Stimulated activated CD4-positive, alpha-beta T cell treated with anti-CD3 and anti-CD28 coated beads, TNF-alpha, amount 100 ng/mL, for 48 hours (primary cell): ENCODE results near the gene NLGN2.
"Not testable (repeated sequence)": the region's sequence is repeated elsewhere in the genome, so short reads cannot be mapped to it uniquely, and the experiment has no call there.

Experiments used
- DNase-seq, 3 donors: peaks; one replicate each; pipeline ENCODE4 v3.0.0-alpha.2; 2020; ENCODE audit warnings: low read depth in 3 of 3

Gene NLGN2

GRCh38 chr17:7407485-7408251, at the start of gene NLGN2:
TSS of gene NLGN2 (plus strand) at chr17:7407845. CDS start at chr17:7408256, 411 bp downstream.
- no peak for DNase-seq

GRCh38 chr17:7361906-7362305, 45.7 kb upstream of the NLGN2 start:
- no peak for DNase-seq

- DNase-seq: no peak
These were observed 44.3 kb upstream of the NLGN2 start for GRCh38 chr17:7363311-7363710.

GRCh38 chr17:7365963-7366362, 41.7 kb upstream of the NLGN2 start:
- not testable (repeated sequence) for DNase-seq

GRCh38 chr17:7367083-7367482, 40.6 kb upstream of the NLGN2 start:
- no peak for DNase-seq

GRCh38 chr17:7367918-7368598, 39.6 kb upstream of the NLGN2 start:
- no peak for DNase-seq

- DNase-seq: not testable (repeated sequence)
These were observed 39.0 kb upstream of the NLGN2 start for GRCh38 chr17:7368599-7368994.

GRCh38 chr17:7369825-7370224, 37.8 kb upstream of the NLGN2 start:
- no peak for DNase-seq

GRCh38 chr17:7370853-7371252, 36.8 kb upstream of the NLGN2 start:
- no peak for DNase-seq

GRCh38 chr17:7374353-7374752, 33.3 kb upstream of the NLGN2 start:
- no peak for DNase-seq

- DNase-seq: no peak
These were observed 28.5 kb upstream of the NLGN2 start for GRCh38 chr17:7379134-7379533.

GRCh38 chr17:7380321-7380720, 27.3 kb upstream of the NLGN2 start:
- DNase-seq: no peak

GRCh38 chr17:7380855-7381683, 26.6 kb upstream of the NLGN2 start, which contains the start of gene TNK1:
TSS of gene TNK1 (plus strand) at chr17:7381089. CDS start at chr17:7382927, 1,838 bp downstream.
- DNase-seq: no peak

- no peak for DNase-seq
These were observed 24.7 kb upstream of the NLGN2 start for GRCh38 chr17:7382901-7383300.

GRCh38 chr17:7383371-7383741, 24.3 kb upstream of the NLGN2 start:
- no peak for DNase-seq

- DNase-seq: peak; percentile 57 to 69 (median 62)
These were observed 23.7 kb upstream of the NLGN2 start for GRCh38 chr17:7383742-7384488.

GRCh38 chr17:7384489-7385081, 23.1 kb upstream of the NLGN2 start:
- no peak for DNase-seq

- DNase-seq: no peak
These were observed 18.8 kb upstream of the NLGN2 start for GRCh38 chr17:7388856-7389255.

GRCh38 chr17:7389924-7390910, 17.4 kb upstream of the NLGN2 start:
- no peak for DNase-seq

- no peak for DNase-seq
These were observed 16.3 kb upstream of the NLGN2 start for GRCh38 chr17:7391307-7391706.
